A549 (cell line): Measurements from ENCODE around the gene IPO11. TPM values are rescaled to one million over a fixed set of nuclear protein-coding genes. Genes with fewer than 3 reads are reported as not detected.

Experiments
- ATAC-seq, 2 experiments: fragments of 200-7000 bp in 1 of 2; fragments of >200 bp in 1 of 2; cut with Nextera tagmentation in 1 of 2; cut with Tn5 transposase in 1 of 2; 3 replicates each; pipeline versions ENCODE4 v1.8.0 to v1.9.1; 2018 to 2020; ENCODE audit warnings: mild to moderate bottlenecking in 1 of 2, moderate library complexity in 1 of 2
- CTCF ChIA-PET: fragments of 300-600 bp; sonication (Branson Sonifier 250); formaldehyde crosslinking; extraction: SDS; loops from one replicate; lab custom pipeline; 2021; ENCODE audit warnings: antibody characterized with exemption, inconsistent platforms; lab: Yijun Ruan, JAX
- POLR2A ChIA-PET: fragments of 350-600 bp; formaldehyde crosslinking; extraction: SDS; loops from one replicate; lab custom pipeline; 2021; ENCODE audit warnings: antibody characterized with exemption, inconsistent platforms; lab: Yijun Ruan, JAX
- DNase-seq, 2 experiments: peaks; one replicate each; pipeline versions ENCODE4 v3.0.0 to v3.0.0-alpha.2; 2011 to 2016; ENCODE audit warnings: low read depth in 1 of 2, low spot score in 1 of 2
- FAIRE-seq: peaks from 2 replicates; lab custom pipeline; 2011; peaks lifted over from hg19 to GRCh38; lab: Jason Lieb, UNC
- H3K27ac ChIP-seq, 2 experiments: fragments of >200 bp; sonication (Bioruptor Twin); formaldehyde crosslinking; 3 replicates each; pipeline ENCODE4 v1.5.1; 2016 to 2017
- H3K4me1 ChIP-seq: fragments of >200 bp; sonication (Bioruptor Twin); formaldehyde crosslinking; 3 replicates; pipeline ENCODE4 v1.6.1; 2016
- H3K4me2 ChIP-seq: fragments of >200 bp; sonication (Bioruptor Twin); formaldehyde crosslinking; 3 replicates; pipeline ENCODE4 v1.6.1; 2016
- H3K4me3 ChIP-seq: fragments of >200 bp; sonication (Bioruptor Twin); formaldehyde crosslinking; 3 replicates; pipeline ENCODE4 v1.5.1; 2016
- H3K9me3 ChIP-seq: fragments of >200 bp; sonication (Bioruptor Twin); formaldehyde crosslinking; 3 replicates; pipeline ENCODE4 v1.6.1; 2016
- BCL3 ChIP-seq: fragments of >200 bp; sonication (Bioruptor Twin); formaldehyde crosslinking; IDR thresholded peaks from 3 replicates; pipeline ENCODE4 v1.6.1; 2016
- BHLHE40 ChIP-seq: IDR thresholded peaks from 2 replicates; pipeline ENCODE4 v1.6.1; 2012; ENCODE audit warnings: low read depth, low read length, inconsistent platforms
- CBX2 ChIP-seq: fragments of 200-600 bp; sonication (generic); IDR thresholded peaks from 2 replicates; pipeline ENCODE4 v1.6.1; 2016; ENCODE audit warnings: low read depth, mild to moderate bottlenecking, borderline replicate concordance
- CBX8 ChIP-seq: fragments of 200-600 bp; sonication (generic); IDR thresholded peaks from 2 replicates; pipeline ENCODE4 v1.6.1; 2016
- CHD2 ChIP-seq: fragments of 150-350 bp; IDR thresholded peaks from 2 replicates; pipeline ENCODE4 v1.6.1; 2014; ENCODE audit warnings: low read length; ENCODE audit not compliant: partially characterized antibody
- CTCF ChIP-seq: fragments of >200 bp; sonication (Bioruptor Twin); formaldehyde crosslinking; IDR thresholded peaks from 3 replicates; pipeline ENCODE4 v1.5.1; 2016
- EHF ChIP-seq: fragments of 250-450 bp; sonication (Bioruptor Pico); IDR thresholded peaks from 2 replicates; pipeline ENCODE4 v1.5.0; 2020; ENCODE audit warnings: mild to moderate bottlenecking
- ELK1 ChIP-seq: fragments of 150-350 bp; IDR thresholded peaks from 2 replicates; pipeline ENCODE4 v1.6.1; 2014; ENCODE audit warnings: low read depth, mild to moderate bottlenecking, low read length
- FOSL2 ChIP-seq, 2 experiments: fragments of 450-650 bp in 1 of 2; fragments of >200 bp in 1 of 2; sonication (Bioruptor Twin) in 1 of 2; formaldehyde crosslinking; IDR thresholded peaks; 2 replicates each; pipeline versions ENCODE4 v1.5.0 to v1.6.1; 2016 to 2020; ENCODE audit warnings: mild to moderate bottlenecking in 1 of 2, moderate library complexity in 1 of 2
- FOXS1 ChIP-seq: fragments of 250-450 bp; sonication (Bioruptor Pico); IDR thresholded peaks from 2 replicates; pipeline ENCODE4 v1.5.0; 2020; ENCODE audit warnings: mild to moderate bottlenecking, moderate library complexity
- HDAC2 ChIP-seq: fragments of 200-600 bp; sonication (generic); IDR thresholded peaks from 2 replicates; pipeline ENCODE4 v1.6.1; 2016
- HOXB13 ChIP-seq: fragments of 250-450 bp; sonication (Bioruptor Pico); IDR thresholded peaks from 2 replicates; pipeline ENCODE4 v1.5.0; 2020; ENCODE audit warnings: low read depth, mild to moderate bottlenecking, moderate library complexity
- JUN ChIP-seq, 2 experiments: fragments of >200 bp; sonication (Bioruptor Twin); formaldehyde crosslinking; IDR thresholded peaks; 2 replicates in 1 of 2; 3 replicates in 1 of 2; pipeline ENCODE4 v1.6.1; 2016 to 2017
- JUNB ChIP-seq: fragments of >200 bp; sonication (Bioruptor Twin); formaldehyde crosslinking; IDR thresholded peaks from 2 replicates; pipeline ENCODE4 v1.6.1; 2016
- KDM5A ChIP-seq: fragments of 200-600 bp; sonication (generic); IDR thresholded peaks from 2 replicates; pipeline ENCODE4 v1.6.1; 2016; ENCODE audit warnings: antibody characterized with exemption, mild to moderate bottlenecking
- MAFK ChIP-seq: fragments of 450-650 bp; IDR thresholded peaks from 2 replicates; pipeline ENCODE4 v1.6.1; 2014; ENCODE audit not compliant: partially characterized antibody
- MAZ ChIP-seq: fragments of 150-350 bp; IDR thresholded peaks from 2 replicates; pipeline ENCODE4 v1.6.1; 2014; ENCODE audit warnings: antibody characterized with exemption, low read depth, low read length, borderline replicate concordance
- NR3C1 ChIP-seq: fragments of >200 bp; sonication (Bioruptor Twin); formaldehyde crosslinking; IDR thresholded peaks from 3 replicates; pipeline ENCODE4 v1.6.1; 2017
- PBX3 ChIP-seq: IDR thresholded peaks from 2 replicates; pipeline ENCODE4 v1.6.1; 2012
- POLR2AphosphoS2 ChIP-seq: conservative IDR thresholded peaks from 2 replicates; pipeline ENCODE4 v1.6.1; 2012; ENCODE audit warnings: low read length, improper control_type of control experiment, inconsistent platforms
- RNF2 ChIP-seq: fragments of 200-600 bp; sonication (generic); IDR thresholded peaks from 2 replicates; pipeline ENCODE4 v1.6.1; 2016; ENCODE audit warnings: low read depth, mild to moderate bottlenecking, antibody characterized with exemption, moderate library complexity, borderline replicate concordance
- ZC3H11A ChIP-seq: fragments of 450-650 bp; IDR thresholded peaks from 2 replicates; pipeline ENCODE4 v1.6.1; 2014; ENCODE audit warnings: antibody characterized with exemption, mild to moderate bottlenecking
- WGBS: methylation state at CpG from one replicate; pipeline ENCODE4 v1.1.6; 2017; ENCODE audit errors: missing lambda C conversion rate; 5-methylcytosine and 5-hydroxymethylcytosine counted together
- polyA plus RNA-seq, 4 experiments: library from polyadenylated mRNA; depleted of rRNA in 3 of 4; stranded (reverse); fragments of >200 nt; fragmentation: RNase III in 1 of 4; extraction: RNeasy Plus Mini Kit Qiagen cat#74134 plus additional on column Dnase treatment in 1 of 4; gene quantifications; 2 replicates in 3 of 4; 3 replicates in 1 of 4; pipeline ENCODE4 v1.2.3, GENCODE V29; 2011 to 2017

IPO11 gene
- polyA plus RNA-seq, 2 of the 4 experiments (the other 2 are of a cell fraction) = 20.7 to 33.0 TPM

GRCh38 chr5:62600560-62601252 lies 188.1 kb downstream of the IPO11 start:
- no peak overlapping the region for H3K4me3 ChIP-seq
- H3K4me2 ChIP-seq = no peak overlapping the region
- H3K9me3 ChIP-seq = no peaks in the 10 kb centered on the region
- 68% methylated on average over 3 of the region's 3 CpGs for WGBS
- ChIA-PET POLR2A (no interaction called here), CTCF (no interaction called here)
- DNase-seq = no peak
- no peak for FAIRE-seq
- no peak for ATAC-seq
- H3K27ac ChIP-seq = no peak overlapping the region
- H3K4me1 ChIP-seq = 0 out of 3 replicates have a peak, but pooled peaks cover 3% of the 10 kb centered on the region
- no peak for TF ChIP-seq JUN (IDR thresholded peaks at IDR 0.05)
- TF ChIP-seq BHLHE40 = no peak
- no peak for TF ChIP-seq ZC3H11A
- TF ChIP-seq MAFK = no peak
- TF ChIP-seq CHD2 = no peak
- TF ChIP-seq FOSL2 (IDR thresholded peaks at IDR 0.05) = no peak
- TF ChIP-seq FOSL2 (CRISPR knock-in tag; IDR thresholded peaks at IDR 0.05) = no peak
- TF ChIP-seq JUNB = no peak
- TF ChIP-seq CBX8 = no peak
- TF ChIP-seq FOXS1 (CRISPR knock-in tag) = no peak
- TF ChIP-seq ELK1 = no peak
- no peak for TF ChIP-seq HDAC2
- TF ChIP-seq HOXB13 (CRISPR knock-in tag) = no peak
- no peak for TF ChIP-seq KDM5A
- TF ChIP-seq MAZ = no peak
- TF ChIP-seq POLR2AphosphoS2 = no peak
- no peak for TF ChIP-seq RNF2
- no peak for TF ChIP-seq PBX3

GRCh38 chr5:62603934-62604333 lies 191.4 kb downstream of the IPO11 start:
- CTCF ChIA-PET = no interaction called here
- Histone ChIP-seq H3K4me1 (no peaks in the 10 kb centered on the region), H3K27ac (no peak overlapping the region), H3K4me2 (no peak overlapping the region), H3K9me3 (no peaks in the 10 kb centered on the region), H3K4me3 (no peak overlapping the region)
- 93% methylated on average over 5 of the region's 5 CpGs for WGBS
- POLR2A ChIA-PET = no interaction called here
- no peak for FAIRE-seq
- TF ChIP-seq NR3C1 = no peak
- no peak for TF ChIP-seq EHF (CRISPR knock-in tag)
- TF ChIP-seq CBX2 = no peak
- no peak for TF ChIP-seq BCL3
- TF ChIP-seq CTCF = no peak
- no peak for TF ChIP-seq HOXB13 (CRISPR knock-in tag)
- TF ChIP-seq RNF2 = no peak
- no peak for TF ChIP-seq PBX3
- no peak for DNase-seq
- no peak for ATAC-seq
